Neural cell (in vitro differentiated cells): ENCODE data around the gene AZIN2. TPM values are rescaled to one million over a fixed set of nuclear protein-coding genes. Genes with fewer than 3 reads are reported as not detected.
A peak's percentile ranks its signal among the peaks of the same experiment; 100 is the strongest.

ENCODE experiments used
- H2AFZ ChIP-seq: fragments of 200-600, 300-800 bp; sonication (generic), shearing (Covaris generic); 2 replicates; pipeline ENCODE4 v1.6.0; 2014; ENCODE audit warnings: low read depth, mild to moderate bottlenecking, antibody characterized with exemption, low read length, moderate library complexity
- H3F3A ChIP-seq: fragments of 200-600 bp; shearing (Covaris generic); 2 replicates; pipeline ENCODE4 v1.6.1; 2016; ENCODE audit warnings: mild to moderate bottlenecking, moderate library complexity, mixed read lengths, antibody characterized with exemption, low read length; ENCODE audit not compliant: insufficient read depth, poor library complexity, severe bottlenecking
- H3K27ac ChIP-seq: fragments of 200-600, 300-800 bp; sonication (generic), shearing (Covaris generic); 2 replicates; pipeline ENCODE4 v1.5.1; 2014; ENCODE audit warnings: mild to moderate bottlenecking, low read length, moderate library complexity
- H3K27me3 ChIP-seq: fragments of 300-800, 200-600 bp; sonication (generic), shearing (Covaris generic); 2 replicates; pipeline ENCODE4 v1.6.0; 2014; ENCODE audit warnings: mild to moderate bottlenecking, low read depth, low read length, moderate library complexity; ENCODE audit not compliant: insufficient read depth
- H3K36me3 ChIP-seq: fragments of 300-800, 200-600 bp; sonication (generic), shearing (Covaris generic); 2 replicates; pipeline ENCODE4 v1.5.1; 2014; ENCODE audit warnings: mild to moderate bottlenecking, antibody characterized with exemption, low read length, moderate library complexity; ENCODE audit not compliant: insufficient read depth
- H3K4me2 ChIP-seq: fragments of 300-800, 200-600 bp; sonication (generic), shearing (Covaris generic); 2 replicates; pipeline ENCODE4 v1.6.0; 2014; ENCODE audit warnings: mild to moderate bottlenecking, low read length
- H3K4me3 ChIP-seq: fragments of 300-800, 200-600 bp; sonication (generic), shearing (Covaris generic); 2 replicates; pipeline ENCODE4 v1.5.1; 2014; ENCODE audit warnings: mild to moderate bottlenecking, low read length, moderate library complexity
- H3K79me2 ChIP-seq: fragments of 200-600 bp; shearing (Covaris generic); replicated peaks from 2 replicates; pipeline ENCODE4 v1.6.0; 2014; ENCODE audit warnings: mild to moderate bottlenecking, low read length, moderate library complexity; ENCODE audit not compliant: insufficient read depth
- H3K9ac ChIP-seq: fragments of 300-800, 200-600 bp; sonication (generic), shearing (Covaris generic); 2 replicates; pipeline ENCODE4 v1.6.1; 2016; ENCODE audit warnings: mild to moderate bottlenecking, low read length, mixed read lengths
- H3K9me2 ChIP-seq: fragments of 200-600 bp; shearing (Covaris generic); 2 replicates; pipeline ENCODE4 v1.6.1; 2016; ENCODE audit warnings: mild to moderate bottlenecking, low read length, mixed read lengths; ENCODE audit not compliant: insufficient read depth
- H3K9me3 ChIP-seq: fragments of 200-600, 300-800 bp; sonication (generic), shearing (Covaris generic); 2 replicates; pipeline ENCODE4 v1.6.1; 2016; ENCODE audit warnings: mild to moderate bottlenecking, mixed run types, low read length, moderate library complexity, mixed read lengths
- H4K20me1 ChIP-seq: fragments of 200-600 bp; shearing (Covaris generic); 2 replicates; pipeline ENCODE4 v1.6.1; 2016; ENCODE audit warnings: mild to moderate bottlenecking, mixed run types; ENCODE audit not compliant: insufficient read depth
- EP300 ChIP-seq: fragments of 450-650 bp; conservative IDR thresholded peaks from 2 replicates; pipeline ENCODE4 v1.6.1; 2014; ENCODE audit warnings: antibody characterized with exemption, mild to moderate bottlenecking, moderate library complexity; ENCODE audit not compliant: poor library complexity, severe bottlenecking
- EZH2 ChIP-seq: fragments of 200-600, 300-800 bp; shearing (Covaris generic), sonication (generic); IDR thresholded peaks from 2 replicates; pipeline ENCODE4 v1.6.1; 2014; ENCODE audit warnings: antibody characterized with exemption, low read length, borderline replicate concordance, mild to moderate bottlenecking; ENCODE audit not compliant: insufficient read depth, poor library complexity, severe bottlenecking
- MXI1 ChIP-seq: fragments of 450-650 bp; conservative IDR thresholded peaks from 2 replicates; pipeline ENCODE4 v1.6.1; 2014; ENCODE audit warnings: antibody characterized with exemption, mild to moderate bottlenecking; ENCODE audit not compliant: poor library complexity, severe bottlenecking
- POLR2AphosphoS5 ChIP-seq: IDR thresholded peaks from 2 replicates; pipeline ENCODE4 v1.6.1; 2012
- RAD21 ChIP-seq: fragments of 450-650 bp; conservative IDR thresholded peaks from 2 replicates; pipeline ENCODE4 v1.6.1; 2014; ENCODE audit warnings: antibody characterized with exemption, mild to moderate bottlenecking, moderate library complexity
- SMC3 ChIP-seq: fragments of 450-650 bp; conservative IDR thresholded peaks from 2 replicates; pipeline ENCODE4 v1.6.1; 2014; ENCODE audit warnings: antibody characterized with exemption, mild to moderate bottlenecking, moderate library complexity; ENCODE audit not compliant: poor library complexity
- TAF1 ChIP-seq: IDR thresholded peaks from 2 replicates; pipeline ENCODE4 v1.6.1; 2012; ENCODE audit warnings: low read depth
- polyA plus RNA-seq: library from polyadenylated mRNA; depleted of rRNA; stranded (reverse); fragments of >200 nt; gene quantifications from 2 replicates; pipeline ENCODE4 v1.2.3, GENCODE V29; 2014
- TF ChIP-seq, protein P1 (sequence below): fragments of 450-650 bp; IDR thresholded peaks from 2 replicates; pipeline ENCODE4 v1.5.1; 2014; ENCODE audit warnings: antibody characterized with exemption, mild to moderate bottlenecking, moderate library complexity; ENCODE audit not compliant: poor library complexity, severe bottlenecking
- TF ChIP-seq, protein P2 (sequence below): IDR thresholded peaks from 2 replicates; pipeline ENCODE4 v1.6.1; 2012; ENCODE audit warnings: borderline replicate concordance

The AZIN2 gene
- polyA plus RNA-seq, 1 donor from 2014 or later = 22.7 TPM

DNA sequence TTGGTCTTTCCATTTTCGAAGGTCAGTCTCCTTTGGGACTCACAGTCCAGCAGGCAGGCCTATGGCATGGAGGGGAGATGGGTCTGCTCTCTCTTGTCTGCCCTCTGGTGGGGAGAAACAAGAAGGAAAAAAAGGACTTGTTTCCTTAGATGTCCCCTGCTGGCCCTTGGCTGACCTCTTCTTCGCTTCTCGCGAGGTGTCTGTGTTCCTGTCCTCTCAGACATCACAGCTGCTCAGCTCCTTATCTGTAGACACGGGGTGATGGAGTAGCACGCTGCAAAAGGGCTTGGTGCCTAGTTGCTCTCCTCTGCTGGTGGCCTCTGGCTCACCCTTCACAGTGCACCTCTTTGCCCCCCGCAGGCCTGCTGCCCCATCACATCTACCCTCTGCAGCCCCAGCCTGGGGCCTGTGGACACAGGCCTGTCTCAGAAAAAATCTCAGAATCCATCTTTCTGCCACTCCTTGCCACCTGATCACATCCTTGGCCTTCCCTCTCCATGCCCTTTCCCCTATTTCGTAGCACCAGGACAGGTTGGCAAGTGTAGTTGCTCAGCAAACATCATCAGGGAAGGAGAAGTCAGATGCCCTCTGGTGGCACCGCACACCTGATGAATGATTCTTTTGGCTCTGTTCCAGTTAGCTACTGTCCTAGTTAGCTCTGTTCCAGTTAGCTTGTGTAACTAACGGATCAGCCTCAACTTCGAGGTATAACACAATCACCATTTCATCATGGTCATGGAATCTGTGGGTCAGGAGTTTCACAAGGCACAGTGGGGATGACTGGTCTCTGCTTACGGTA is 25.5 kb upstream of the AZIN2 start:
- H3K27me3 ChIP-seq = no peaks in the 10 kb centered on the region
- no peak overlapping the region for H2AFZ ChIP-seq
- H3K27ac ChIP-seq = no peak overlapping the region
- no peaks in the 10 kb centered on the region for H3K36me3 ChIP-seq
- H3F3A ChIP-seq = no peaks in the 10 kb centered on the region
- H3K9me3 ChIP-seq = peaks cover 2% of the 10 kb centered on the region
- H3K9ac ChIP-seq = no peak overlapping the region
- no peaks in the 10 kb centered on the region for H3K9me2 ChIP-seq
- H4K20me1 ChIP-seq = no peaks in the 10 kb centered on the region
- no peaks in the 10 kb centered on the region for H3K79me2 ChIP-seq
- no peak overlapping the region for H3K4me2 ChIP-seq
- no peak for TF ChIP-seq RAD21
- TF ChIP-seq, protein P1, sequence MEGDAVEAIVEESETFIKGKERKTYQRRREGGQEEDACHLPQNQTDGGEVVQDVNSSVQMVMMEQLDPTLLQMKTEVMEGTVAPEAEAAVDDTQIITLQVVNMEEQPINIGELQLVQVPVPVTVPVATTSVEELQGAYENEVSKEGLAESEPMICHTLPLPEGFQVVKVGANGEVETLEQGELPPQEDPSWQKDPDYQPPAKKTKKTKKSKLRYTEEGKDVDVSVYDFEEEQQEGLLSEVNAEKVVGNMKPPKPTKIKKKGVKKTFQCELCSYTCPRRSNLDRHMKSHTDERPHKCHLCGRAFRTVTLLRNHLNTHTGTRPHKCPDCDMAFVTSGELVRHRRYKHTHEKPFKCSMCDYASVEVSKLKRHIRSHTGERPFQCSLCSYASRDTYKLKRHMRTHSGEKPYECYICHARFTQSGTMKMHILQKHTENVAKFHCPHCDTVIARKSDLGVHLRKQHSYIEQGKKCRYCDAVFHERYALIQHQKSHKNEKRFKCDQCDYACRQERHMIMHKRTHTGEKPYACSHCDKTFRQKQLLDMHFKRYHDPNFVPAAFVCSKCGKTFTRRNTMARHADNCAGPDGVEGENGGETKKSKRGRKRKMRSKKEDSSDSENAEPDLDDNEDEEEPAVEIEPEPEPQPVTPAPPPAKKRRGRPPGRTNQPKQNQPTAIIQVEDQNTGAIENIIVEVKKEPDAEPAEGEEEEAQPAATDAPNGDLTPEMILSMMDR = peak; percentile 49
- peak; percentile 64 for TF ChIP-seq SMC3
- TF ChIP-seq MXI1 = no peak
- no peak overlapping the region for H3K4me3 ChIP-seq

DNA sequence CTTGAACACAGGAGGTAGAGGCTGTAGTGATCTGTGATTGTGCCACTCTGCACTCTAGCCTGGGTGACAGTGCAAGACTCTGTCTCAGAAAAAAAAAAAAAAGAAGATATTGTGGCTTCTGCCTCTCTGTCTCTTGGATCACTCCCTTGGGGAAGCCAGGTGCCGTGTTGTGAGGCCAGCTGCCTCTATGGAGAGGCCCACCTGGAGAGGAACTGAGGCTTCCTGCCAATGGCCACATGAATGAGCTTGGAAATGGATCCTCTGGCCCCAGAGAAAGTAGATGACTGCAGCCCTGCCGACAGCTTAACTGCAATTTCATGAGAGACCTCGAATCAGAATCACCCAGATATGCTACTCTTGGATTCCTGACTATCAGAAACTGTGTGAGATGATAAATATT is 24.5 kb upstream of the AZIN2 start:
- H3K36me3 ChIP-seq = no peaks in the 10 kb centered on the region
- no peak overlapping the region for H3K4me3 ChIP-seq
- TF ChIP-seq, protein P1 = no peak
- TF ChIP-seq MXI1 (no peak), EZH2 (no peak), TAF1 (no peak), EP300 (no peak), RAD21 (no peak), POLR2AphosphoS5 (no peak), SMC3 (no peak)
- TF ChIP-seq, protein P2, sequence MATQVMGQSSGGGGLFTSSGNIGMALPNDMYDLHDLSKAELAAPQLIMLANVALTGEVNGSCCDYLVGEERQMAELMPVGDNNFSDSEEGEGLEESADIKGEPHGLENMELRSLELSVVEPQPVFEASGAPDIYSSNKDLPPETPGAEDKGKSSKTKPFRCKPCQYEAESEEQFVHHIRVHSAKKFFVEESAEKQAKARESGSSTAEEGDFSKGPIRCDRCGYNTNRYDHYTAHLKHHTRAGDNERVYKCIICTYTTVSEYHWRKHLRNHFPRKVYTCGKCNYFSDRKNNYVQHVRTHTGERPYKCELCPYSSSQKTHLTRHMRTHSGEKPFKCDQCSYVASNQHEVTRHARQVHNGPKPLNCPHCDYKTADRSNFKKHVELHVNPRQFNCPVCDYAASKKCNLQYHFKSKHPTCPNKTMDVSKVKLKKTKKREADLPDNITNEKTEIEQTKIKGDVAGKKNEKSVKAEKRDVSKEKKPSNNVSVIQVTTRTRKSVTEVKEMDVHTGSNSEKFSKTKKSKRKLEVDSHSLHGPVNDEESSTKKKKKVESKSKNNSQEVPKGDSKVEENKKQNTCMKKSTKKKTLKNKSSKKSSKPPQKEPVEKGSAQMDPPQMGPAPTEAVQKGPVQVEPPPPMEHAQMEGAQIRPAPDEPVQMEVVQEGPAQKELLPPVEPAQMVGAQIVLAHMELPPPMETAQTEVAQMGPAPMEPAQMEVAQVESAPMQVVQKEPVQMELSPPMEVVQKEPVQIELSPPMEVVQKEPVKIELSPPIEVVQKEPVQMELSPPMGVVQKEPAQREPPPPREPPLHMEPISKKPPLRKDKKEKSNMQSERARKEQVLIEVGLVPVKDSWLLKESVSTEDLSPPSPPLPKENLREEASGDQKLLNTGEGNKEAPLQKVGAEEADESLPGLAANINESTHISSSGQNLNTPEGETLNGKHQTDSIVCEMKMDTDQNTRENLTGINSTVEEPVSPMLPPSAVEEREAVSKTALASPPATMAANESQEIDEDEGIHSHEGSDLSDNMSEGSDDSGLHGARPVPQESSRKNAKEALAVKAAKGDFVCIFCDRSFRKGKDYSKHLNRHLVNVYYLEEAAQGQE = no peak
- H4K20me1 ChIP-seq = no peaks in the 10 kb centered on the region
- H3F3A ChIP-seq = no peaks in the 10 kb centered on the region
- H3K9me2 ChIP-seq = no peaks in the 10 kb centered on the region
- no peaks in the 10 kb centered on the region for H3K79me2 ChIP-seq
- H3K27me3 ChIP-seq = no peaks in the 10 kb centered on the region
- H3K9me3 ChIP-seq = peaks cover 4% of the 10 kb centered on the region
- no peak overlapping the region for H3K27ac ChIP-seq
- H2AFZ ChIP-seq = no peak overlapping the region
- H3K9ac ChIP-seq = no peak overlapping the region
- H3K4me2 ChIP-seq = no peak overlapping the region
